COLO829 (cell line): ENCODE results near the gene SEC24B.
"Not testable (repeated sequence)": the region's sequence is repeated elsewhere in the genome, so short reads cannot be mapped to it uniquely, and the experiment has no call there.

Experiments used
- DNase-seq: peaks from one replicate; pipeline ENCODE4 v3.0.0; 2012; ENCODE audit warnings: low spot score

SEC24B gene

DNA sequence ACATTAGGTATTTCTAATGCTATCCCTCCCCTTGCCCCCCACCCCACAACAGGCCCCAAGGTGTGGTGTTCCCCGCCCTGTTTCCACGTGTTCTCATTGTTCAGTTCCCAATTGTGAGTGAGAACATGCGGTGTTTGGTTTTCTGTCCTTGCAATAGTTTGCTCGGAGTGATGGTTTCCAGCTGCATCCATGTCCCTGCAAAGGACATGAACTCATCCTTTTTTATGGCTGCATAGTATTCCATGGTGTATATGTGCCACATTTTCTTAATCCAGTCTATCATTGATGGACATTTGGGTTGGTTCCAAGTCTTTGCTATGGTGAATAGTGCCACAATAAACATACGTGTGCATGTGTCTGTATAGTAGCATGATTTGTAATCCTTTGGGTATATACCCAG, 146.4 kb downstream of the SEC24B start:
- DNase-seq, result not testable (repeated sequence)

GRCh38 chr4:109588176-109588575, 154.6 kb downstream of the SEC24B start:
- no peak for DNase-seq

DNA sequence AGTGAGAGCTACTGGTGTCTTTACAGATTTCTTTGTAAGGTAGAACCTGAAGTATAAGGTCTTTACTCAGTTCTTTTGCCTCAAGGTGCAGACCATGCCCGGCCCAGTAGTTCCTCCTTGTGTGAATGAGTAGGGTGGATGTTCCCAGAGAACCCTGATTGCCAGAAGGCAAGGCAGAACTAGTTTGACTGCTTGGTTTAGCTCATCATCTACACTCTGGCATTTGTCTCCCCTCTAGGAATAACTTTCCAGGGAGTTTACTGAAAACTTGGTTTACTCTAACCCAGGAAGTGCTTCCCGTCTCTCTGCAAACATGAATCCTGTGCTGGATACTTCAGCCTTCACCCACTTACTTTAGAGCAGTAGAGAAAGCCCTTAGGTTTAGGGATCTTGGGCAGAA, 155.5 kb downstream of the SEC24B start:
- DNase-seq, result no peak

DNA sequence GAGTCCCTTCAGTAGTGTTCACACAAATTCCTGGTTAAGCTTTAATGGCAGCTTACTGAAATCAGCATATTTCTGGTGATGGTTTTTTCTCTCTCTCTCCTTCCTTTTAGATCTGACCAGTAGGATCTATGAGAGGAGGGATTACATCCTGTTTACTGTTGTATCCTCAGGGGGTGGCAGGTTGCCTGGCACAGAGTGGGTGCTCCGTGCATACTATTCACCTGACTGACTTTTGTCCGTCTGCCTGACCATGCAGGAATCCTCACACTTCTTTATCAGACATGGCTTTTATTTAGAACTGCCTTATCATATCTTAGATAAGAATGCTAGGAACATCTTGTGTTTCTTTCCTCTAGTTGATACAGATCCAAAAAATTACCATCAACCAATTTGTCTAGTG, 156.0 kb downstream of the SEC24B start:
- no peak for DNase-seq
